GM19467 (cell line): ENCODE measurements around the gene HLA-DMB.

Experiments
- ATAC-seq: cut with Tn5 transposase; IDR thresholded peaks from one replicate; pipeline ENCODE4 v1.9.1; 2021; ENCODE audit warnings: mild to moderate bottlenecking, moderate library complexity; ENCODE audit not compliant: unreplicated experiment

The HLA-DMB gene

GRCh38 chr6:32931211-32931610 is 9.6 kb downstream of the HLA-DMB start:
- ATAC-seq: no peak

DNA sequence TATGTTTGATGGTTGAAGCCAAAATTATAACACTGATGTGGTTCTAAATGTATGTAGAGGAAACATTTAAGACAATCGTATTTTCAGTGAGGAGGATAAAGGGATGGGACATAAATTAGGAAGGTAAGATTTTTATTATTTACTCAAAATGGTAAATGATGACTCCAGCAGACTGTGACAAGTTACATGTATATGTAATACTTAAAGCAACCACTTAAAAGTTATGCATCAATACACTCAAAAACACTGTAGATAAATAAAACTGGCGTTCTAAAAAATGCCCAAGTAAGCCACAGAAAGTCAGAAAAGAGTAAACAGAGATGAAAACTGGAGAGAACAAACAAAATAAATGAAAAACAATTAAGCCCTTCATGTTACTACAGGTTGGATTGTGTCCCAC is 18.7 kb downstream of the HLA-DMB start:
- no peak for ATAC-seq

DNA sequence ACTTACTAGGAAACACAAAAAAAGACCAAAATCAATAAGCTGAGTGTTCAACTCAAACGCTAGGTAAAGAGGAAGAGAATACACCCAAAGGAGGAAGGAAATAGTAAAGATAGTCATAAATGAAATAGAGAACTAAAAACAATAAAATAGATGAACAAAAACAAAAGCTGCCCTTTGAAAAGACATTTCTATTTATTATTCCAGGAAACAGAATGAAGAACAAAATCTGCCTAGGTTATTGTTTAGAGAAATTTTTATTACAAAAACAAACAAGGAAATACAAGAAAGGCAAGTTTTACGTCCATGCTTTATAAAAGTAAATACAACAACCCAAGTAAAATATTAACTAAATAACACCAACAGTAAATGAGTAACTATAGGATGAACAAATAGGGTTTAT is 20.1 kb downstream of the HLA-DMB start:
- ATAC-seq: no peak

GRCh38 chr6:32912951-32913350 is 27.9 kb downstream of the HLA-DMB start:
- no peak for ATAC-seq

- ATAC-seq: no peak
Measured at GRCh38 chr6:32908897-32909296, 31.9 kb downstream of the HLA-DMB start.

DNA sequence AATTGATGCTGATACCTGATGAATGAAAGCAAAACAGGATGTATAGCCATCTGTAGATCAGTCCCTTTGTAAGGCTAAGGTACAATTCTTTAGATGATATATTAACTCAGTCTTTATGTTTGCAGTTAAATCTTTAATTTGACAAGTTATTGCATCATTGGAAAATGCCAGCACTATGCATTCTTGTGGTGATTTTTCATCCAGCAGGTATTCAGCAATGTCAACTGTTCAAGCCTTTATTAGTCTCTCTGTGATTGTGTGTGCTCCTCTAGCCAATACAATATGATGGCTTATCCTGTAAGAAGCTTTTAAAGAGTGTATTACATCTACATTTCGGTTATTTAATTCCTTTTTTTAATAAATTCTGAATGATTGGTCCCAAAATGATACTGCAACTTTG is 34.3 kb downstream of the HLA-DMB start:
- ATAC-seq: no peak

DNA sequence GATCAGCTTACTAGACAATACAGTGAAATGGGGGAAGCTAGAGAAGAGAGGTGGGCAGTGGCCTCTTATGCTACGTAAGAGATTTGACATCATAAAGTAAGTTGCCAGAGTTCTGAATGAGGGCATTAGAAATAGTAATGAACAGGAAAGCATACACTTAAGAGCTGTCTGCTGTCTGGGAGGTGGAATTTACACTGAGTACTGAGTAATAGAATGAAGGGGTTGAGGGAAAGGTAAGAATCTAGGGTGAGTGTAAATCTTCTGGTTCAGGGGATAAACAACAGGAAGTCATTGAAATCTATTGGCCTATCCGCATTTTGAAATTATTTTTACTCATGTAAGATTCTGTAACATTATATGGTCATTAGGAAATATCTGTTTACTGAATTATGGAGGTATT is 35.8 kb downstream of the HLA-DMB start:
- no peak for ATAC-seq

DNA sequence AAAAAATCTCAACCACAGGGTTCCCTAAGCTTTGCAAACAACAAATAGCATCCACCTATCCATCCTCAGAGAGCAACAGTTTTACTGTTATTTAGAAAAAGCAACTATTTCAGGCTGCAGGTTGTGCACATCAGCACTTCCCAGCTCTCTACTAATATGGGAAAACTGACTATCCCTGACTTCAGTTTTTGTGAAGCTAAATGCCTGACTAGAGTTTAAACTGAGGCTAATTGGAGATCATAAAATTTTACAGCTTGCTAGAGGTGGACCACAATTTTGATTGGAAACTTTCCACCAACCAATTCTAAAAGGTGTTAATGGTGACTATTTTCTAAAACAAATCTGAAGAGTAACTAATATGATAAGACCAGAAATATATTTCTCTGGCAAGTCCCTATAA is 36.9 kb downstream of the HLA-DMB start:
- no peak for ATAC-seq

DNA sequence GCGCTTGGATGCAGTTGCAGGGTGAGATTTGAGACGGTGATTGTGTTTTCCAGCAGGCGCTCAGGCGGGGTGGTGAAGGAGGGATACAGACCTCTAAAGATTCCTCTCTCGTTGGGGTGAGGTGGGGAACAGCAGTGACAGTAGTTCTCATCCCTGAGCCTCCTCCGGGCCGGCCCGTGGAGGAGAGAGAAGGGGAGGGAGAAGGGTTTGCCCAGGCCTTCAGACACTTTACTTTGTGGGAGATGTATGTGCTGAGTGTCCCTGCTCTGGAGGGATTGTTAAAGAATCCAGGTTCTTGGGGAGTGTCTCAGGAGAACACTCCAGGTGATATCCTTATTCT is 45.9 kb downstream of the HLA-DMB start:
- peak; percentile 23 for ATAC-seq

DNA sequence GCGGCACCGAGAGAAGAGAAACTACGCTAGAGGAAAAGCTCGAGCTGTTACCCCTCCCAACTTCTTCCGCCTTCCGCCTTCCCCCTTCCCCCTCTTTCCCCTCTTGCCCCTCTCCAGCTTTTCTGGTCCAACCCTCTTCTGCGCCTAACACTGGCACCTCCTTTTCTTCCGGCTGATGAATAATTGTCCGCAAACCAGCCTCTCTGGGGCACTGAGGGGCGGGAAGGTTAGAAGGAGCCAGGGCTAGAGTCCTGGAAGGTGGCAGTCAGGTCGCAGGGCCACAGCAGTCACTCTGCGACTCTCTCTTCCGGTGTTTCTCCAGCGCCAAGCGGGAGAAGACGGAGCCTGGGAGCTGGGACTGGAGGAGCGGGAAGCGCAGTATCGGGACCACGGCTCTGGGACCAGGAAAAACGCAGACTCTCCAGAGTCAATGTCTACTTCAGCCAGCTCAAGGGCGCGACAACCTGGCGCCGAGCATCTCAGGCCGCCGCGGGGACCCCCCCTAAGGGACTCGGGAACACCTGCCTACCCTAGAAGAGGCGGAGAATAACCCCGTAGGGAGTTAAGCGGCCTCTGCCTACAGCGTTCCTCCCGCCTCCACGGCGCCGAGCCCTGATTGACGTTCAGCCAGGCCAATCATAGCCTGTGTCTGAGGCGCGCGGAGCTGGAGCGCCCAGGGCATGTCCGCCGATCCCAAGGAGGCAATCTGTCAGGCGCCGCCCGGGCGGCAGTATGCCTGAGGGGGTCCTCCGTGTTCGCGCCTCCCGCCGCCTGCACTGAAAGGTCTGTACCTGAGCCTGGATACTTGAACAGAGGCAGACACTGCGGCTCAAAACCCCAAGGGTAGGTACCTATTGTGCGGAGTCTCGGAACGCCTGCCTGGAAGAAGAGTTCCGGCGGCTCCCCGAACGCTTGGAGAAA is 46.5 kb downstream of the HLA-DMB start:
- peak; percentile 95 for ATAC-seq

DNA sequence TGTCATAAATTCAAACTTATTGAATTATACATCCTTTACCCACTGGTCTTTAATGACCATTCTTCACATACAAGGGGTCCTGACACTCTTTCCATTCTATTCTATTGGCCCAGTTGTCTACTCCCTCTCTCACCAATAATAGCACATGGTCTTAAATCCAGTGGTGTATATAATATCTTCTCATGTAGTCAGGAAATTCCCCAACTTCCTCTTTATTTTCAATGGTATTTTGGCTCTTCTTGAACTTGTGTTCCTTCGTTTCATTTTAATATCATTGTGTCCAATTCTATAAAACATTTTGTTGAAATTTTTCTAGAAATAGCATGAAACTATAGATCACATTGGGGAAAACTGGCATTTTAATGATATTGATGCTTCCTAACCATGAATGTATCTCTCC is 50.0 kb downstream of the HLA-DMB start:
- ATAC-seq: no peak

- ATAC-seq: no peak
Measured at GRCh38 chr6:32889533-32889932, 51.3 kb downstream of the HLA-DMB start.

DNA sequence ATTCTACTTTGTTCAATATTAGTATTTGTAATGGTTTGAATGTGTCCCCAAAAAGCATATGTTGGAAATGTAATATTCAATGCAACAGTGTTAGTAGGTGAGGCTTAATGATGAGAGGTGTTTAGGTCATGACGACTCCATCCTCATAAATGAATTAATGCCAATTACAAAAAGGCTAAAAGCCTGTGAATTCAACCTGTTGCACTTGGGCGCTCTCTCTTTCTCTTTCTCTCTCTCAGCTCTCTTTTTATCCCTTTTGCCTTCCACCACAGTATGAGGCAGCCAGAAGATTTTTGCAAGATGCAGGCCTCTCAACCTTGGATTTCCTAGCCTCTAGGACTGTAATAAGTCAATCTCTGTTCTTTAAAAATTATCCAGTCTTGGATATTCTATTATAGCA is 52.3 kb downstream of the HLA-DMB start:
- ATAC-seq: no peak

GRCh38 chr6:32887616-32888015 is 53.2 kb downstream of the HLA-DMB start:
- no peak for ATAC-seq

- ATAC-seq: no peak
Measured at GRCh38 chr6:32886681-32887383, 54.0 kb downstream of the HLA-DMB start.

DNA sequence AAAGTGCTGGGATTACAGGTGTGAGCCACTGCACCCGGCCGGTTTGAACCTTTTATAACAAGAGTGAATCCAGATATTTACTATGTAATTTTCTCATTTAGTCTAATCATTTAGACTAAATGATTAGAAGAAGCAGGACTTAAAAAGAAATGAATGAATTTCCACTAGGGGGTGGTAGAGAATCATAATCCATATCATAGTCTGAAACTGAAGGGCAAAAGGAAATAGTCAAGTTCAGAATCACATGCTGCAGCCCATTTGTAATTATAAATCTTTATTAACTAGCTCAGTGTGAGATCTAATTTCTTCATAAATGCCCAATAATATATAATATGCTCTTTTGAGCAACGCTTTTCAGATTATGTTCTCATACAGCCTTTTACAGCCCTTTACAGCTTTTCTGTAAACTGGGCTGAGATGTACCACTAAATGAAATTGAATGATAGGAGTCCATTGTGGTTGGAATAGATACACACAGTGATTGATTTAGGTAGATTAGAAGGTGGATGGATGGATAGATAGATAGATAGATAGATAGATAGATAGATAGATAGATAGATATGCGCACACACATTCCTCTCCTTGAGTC is 55.0 kb downstream of the HLA-DMB start:
- ATAC-seq: no peak
